Measurements from ENCODE around the gene ACSM2B.
"Not testable (repeated sequence)": the region's sequence is repeated elsewhere in the genome, so short reads cannot be mapped to it uniquely, and the experiment has no call there.

The ACSM2B gene

DNA sequence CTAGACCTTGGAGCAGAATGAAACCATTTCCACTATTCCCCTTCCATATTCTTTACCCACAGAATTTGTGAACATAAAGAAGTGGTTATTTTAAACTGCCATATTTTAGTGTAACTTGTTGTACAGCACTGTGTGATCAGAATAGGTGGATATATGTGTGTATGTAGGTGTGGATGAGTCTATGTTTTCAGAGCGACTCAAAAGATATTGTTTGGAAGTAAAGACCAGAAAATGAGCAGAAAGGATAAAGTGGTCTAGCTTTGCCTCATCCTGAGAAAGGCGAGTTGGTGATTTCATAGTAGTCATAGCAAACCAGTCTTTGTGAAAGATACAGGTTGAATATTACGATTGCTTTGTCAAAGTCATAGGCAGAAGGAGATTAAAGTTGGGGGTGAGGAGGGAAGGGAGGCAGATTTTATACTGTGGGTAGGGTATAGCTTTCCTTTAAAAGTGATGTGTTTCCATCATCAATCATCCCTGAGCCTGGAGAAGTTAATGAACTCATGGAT lies 43.8 kb downstream of the ACSM2B start:
- DNase-seq (ENCODE audit: low read depth, low spot score): not testable (repeated sequence)

- not testable (repeated sequence) for DNase-seq (ENCODE audit: low read depth, low spot score)
Measured at GRCh38 chr16:20531795-20532194, 44.4 kb downstream of the ACSM2B start.

DNA sequence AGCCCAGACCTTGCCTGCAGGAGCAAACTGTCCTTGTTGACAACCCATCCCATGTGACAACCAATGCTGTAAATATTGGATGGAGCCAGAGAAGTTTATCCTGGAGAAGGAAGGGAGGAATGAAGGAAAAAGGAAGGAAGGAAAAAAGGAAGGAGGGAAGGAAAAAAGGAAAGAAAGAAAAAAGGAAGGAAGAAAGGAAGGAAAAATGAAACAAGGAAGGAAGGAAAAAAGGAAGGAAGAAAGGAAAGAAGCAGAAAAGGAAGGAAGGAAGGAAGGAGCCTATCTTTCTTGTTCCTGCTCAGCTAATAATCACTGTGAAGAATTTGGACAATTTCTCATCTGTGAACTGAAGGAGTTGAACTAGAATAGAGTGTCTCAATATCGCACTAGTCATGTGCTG lies 56.1 kb downstream of the ACSM2B start:
- DNase-seq (ENCODE audit: low read depth, low spot score): no peak

GRCh38 chr16:20519231-20519630 lies 56.9 kb downstream of the ACSM2B start:
- DNase-seq (ENCODE audit: low read depth, low spot score): no peak

GRCh38 chr16:20517149-20517548 lies 59.0 kb downstream of the ACSM2B start:
- no peak for DNase-seq (ENCODE audit: low read depth, low spot score)

DNA sequence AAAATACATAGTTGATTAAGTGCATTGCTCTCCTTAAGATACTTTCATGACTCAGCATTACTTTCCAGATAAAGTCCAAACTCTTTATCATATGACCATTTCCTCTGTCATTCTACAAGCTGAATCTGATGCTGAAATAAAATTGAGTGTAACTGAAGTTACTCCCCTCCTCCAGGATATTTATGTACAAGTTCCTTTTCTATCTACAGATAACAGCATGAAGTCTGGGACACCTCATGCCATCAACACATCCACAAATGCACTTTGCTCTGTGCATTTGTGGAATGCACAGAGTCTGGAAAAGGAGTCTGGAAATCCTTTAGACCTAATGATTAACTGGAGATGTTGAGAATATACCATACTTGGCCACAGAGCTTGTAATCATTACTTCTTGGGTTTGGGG lies 60.5 kb downstream of the ACSM2B start:
- no peak for DNase-seq (ENCODE audit: low read depth, low spot score)

- DNase-seq (ENCODE audit: low read depth, low spot score): no peak
Measured at GRCh38 chr16:20510323-20510722, 65.8 kb downstream of the ACSM2B start.

DNA sequence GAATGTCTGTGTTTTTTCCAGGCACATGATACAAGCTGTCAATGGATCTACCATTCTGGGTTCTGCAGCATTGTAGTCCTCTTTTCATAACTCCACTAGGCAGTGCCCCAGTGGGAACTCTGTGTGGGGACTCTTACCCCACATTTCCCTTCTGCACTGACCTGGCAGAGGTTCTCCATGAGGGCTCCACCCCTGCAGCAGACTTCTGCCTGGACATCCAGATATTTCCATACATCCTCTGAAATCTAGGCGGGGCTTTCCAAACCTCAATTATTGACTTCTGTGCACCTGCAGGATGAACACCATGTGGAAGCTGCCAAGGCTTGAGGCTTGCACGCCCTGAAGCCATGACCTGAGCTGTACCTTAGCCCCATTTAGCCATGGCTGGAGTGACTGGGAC lies 68.9 kb downstream of the ACSM2B start:
- DNase-seq (ENCODE audit: low read depth, low spot score): no peak

DNA sequence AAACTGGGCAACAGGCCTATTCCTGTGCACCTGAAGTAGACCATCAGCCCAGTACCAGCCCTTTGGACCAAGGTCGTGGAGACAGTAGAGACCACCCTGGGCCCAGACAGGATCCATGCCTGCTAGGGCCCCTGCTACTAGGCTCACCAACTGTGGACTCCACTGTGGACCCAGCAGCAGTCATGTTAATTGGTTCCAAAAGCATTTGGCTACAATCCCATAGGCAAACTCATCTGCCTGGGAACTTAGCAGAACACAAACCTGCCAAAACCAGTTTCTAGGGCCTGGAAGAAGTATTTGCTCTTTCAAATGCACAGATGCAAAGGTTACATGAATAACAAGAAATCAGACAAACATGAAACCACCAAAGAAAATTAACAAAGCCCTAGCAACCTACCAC lies 71.7 kb downstream of the ACSM2B start:
- DNase-seq (ENCODE audit: low read depth, low spot score): no peak

- DNase-seq (ENCODE audit: low read depth, low spot score): not testable (repeated sequence)
Measured at GRCh38 chr16:20491448-20491847, 84.7 kb downstream of the ACSM2B start.

GRCh38 chr16:20490994-20491393 lies 85.2 kb downstream of the ACSM2B start:
- DNase-seq (ENCODE audit: low read depth, low spot score): not testable (repeated sequence)

Data from smooth muscle cell of the brain vasculature (primary cell).